Measurements from ENCODE around the gene USPL1.
"Not testable (repeated sequence)": the region's sequence is repeated elsewhere in the genome, so short reads cannot be mapped to it uniquely, and the experiment has no call there.

Gene USPL1

DNA sequence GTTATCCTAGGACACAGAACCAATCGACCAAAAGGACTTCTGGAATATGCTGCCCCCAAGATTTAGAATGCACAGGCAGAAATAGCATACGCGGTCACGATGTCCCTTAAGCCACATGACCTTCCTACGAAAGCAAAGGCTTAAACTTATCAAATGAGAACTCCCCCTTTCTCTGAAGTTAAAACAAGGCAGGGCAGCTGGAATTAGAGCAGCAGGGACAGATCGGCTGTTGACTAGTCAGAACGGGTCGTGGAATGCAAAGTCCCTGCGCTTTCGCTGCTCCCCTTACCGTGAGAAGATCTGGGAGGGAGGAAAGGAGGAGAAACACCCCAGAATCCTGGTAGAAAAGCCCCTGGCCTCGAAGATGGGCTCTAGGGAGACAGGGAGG is 799 bp upstream of the USPL1 start:
- peak; percentile 76 for DNase-seq

DNA sequence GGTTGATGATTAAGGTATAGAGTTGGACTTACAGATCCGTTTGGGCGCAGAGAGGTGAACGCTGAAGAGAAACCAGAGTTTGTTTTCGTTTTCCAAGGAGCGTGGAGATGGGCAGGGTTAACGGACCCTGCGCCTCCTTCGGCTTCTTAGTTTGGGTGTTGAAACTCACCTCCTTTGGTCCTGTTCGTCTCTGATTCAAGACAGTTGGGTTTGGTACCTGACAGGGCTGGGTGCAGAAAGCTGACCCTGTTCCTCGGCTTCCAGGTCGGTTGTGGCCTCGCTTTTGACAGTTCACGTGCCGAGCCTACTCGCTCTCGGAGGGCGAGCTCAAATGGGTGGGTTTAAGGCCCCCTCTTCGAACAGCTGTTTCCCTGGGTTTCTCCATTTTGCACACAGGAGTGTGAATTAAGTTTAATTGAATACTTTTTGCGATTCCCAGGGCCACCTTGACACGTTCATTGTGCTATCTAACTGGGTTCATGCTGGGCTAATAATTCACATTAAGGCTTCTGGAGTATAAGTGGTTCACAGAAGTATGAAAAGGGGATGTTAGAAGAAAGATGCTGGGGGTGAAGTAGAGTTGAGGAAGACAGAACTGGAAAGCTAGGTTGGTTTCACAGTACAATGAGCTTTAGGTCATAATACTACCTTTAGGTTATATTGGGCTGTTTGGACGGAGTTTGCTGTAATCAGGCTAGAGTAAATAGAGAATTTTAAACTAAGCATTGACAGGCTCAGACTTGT is 638 bp downstream of the USPL1 start:
- no peak for DNase-seq

DNA sequence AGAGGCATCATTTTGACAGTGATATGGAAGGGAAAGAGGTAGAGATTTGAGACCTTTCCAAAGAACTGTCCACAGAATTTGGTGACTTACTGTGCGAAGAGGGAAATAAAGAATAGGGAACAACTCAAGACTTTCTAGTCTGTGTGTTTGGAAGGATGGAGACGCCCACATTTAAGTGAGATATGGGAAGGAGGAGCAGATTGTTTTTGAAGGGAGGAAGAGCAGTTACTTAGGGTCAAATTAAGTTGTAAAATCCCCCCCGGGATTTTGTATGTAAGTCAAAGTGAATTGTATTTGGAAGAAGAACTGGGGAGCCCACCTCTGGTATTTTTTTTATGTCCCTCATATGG is 1.2 kb downstream of the USPL1 start:
- no peak for DNase-seq

DNA sequence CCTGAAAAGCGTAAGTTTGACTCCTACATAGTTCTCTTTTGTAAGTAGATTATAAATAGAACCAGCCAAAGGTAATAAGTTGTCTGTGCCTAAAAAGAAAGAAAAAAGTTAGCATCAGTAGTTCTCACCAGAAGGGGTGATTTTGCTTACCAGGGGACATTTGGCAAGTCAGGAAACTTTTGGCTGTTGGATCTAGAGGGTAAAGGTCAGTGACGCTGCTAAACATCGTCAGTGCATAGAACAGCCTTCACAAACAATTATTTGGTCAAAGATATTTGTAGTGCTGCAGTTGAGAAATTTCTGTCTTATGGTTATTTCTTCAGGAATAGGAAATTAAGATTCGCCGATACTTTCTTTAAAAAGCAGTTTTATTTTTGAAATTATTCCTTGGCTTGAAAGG is 2.0 kb downstream of the USPL1 start:
- DNase-seq: no peak

DNA sequence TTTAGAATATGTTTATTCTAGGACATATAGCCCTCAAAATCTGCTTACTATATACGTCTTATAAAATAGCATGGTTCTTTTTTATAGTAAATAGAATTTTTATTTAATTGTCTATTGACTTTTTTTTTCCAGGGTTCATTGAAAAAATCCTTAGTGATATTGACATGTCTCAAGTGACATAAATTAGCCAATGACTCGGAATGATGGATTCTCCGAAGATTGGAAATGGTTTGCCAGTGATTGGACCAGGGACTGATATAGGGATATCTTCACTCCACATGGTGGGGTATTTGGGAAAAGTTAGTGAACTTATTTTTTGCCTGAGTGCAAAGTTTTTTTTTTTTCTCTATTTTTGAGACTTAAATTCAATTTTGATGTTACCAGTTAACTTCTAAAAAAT is 3.2 kb downstream of the USPL1 start:
- DNase-seq: no peak

DNA sequence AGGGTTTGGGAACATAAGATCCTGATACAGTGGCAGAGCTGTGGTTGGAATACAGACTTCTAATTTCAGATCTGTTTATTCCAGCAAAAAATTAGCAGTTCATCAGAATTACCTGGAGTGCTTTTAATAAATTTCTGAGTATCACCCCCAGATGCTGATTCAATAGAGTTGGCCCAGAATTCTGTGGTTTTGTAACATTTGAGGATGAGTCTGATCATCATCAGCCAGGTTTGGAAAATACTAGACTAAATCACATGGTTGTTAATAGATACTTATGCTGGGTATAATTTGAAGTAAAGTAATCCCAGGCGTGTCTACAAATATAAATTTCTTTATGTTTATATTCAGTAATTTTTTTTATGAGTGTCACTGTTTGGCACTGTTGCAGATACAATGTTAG is 4.8 kb downstream of the USPL1 start:
- no peak for DNase-seq

DNA sequence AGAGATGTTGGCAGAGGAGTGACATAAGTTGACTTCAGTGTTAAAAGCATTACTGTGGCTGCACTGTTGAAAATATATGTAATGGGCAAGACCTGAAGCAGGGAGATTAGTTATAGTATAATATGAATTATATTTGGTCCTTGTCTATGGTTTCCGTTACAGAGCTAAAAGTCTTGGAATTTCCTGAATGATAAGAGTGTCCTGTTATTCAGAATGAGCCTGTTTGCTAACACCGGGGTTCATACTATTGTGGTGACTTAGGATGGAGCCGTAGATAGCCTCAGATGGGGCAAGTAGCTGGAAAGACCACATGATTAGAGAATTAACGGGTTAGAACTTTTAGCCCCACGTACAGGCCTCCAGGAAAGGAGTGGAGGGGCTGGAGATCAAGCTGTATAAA is 5.7 kb downstream of the USPL1 start:
- DNase-seq: no peak

DNA sequence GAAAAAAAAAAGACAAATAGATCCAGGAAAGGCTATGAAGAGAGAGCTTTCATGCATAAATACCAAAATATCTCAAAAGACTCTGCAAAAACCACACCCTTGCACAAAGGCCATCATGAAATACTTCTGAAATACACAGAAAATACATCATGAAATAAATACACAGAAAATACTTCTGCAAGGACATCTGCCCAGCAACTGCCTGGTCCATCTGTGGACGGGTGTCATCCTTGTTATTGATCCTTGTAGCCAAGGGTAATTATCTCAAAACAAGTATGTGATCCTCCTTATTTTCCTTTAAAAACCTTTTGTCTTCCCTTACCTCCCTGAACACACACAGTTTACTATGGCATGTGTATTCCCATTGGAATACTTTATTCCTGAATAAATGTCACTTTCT is 6.9 kb downstream of the USPL1 start:
- DNase-seq: no peak

DNA sequence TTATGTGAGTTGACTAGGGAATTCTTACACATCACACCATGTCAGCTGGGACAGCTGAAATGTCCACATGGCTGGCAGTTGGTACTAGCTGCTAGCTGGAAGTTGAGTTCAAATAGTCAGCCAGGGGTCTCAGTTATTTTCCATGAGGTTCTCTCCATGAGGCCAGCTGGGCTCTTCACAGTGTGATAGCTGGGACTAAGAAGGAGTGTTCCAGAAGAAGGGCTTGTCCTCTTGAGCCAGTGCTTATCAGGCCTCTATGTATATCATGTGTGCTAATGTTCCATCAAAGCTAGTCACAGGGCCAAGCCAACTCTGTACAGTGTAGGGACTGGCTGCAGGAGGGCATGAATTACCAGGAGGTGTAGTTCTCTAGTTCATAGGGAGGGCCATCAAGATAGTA is 11.8 kb downstream of the USPL1 start:
- no peak for DNase-seq

DNA sequence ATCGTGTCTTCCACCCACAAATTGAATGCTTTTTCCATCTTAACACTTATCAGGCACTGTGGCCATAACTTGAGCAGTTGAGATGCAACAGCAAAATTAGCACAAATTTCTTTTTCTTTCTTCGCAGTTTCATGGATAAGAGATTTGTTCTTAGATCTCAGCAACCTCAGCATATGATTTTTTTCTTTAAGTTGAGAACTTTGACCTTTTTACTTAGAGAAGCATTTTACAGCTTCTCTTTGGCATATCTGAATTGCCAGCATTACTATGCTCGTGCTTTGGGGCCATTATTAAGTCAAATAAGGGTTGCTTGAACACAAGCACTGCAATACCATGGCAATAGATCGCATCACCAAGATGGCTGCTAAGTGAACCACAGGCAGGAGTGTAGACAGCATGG is 16.1 kb downstream of the USPL1 start:
- no peak for DNase-seq

DNA sequence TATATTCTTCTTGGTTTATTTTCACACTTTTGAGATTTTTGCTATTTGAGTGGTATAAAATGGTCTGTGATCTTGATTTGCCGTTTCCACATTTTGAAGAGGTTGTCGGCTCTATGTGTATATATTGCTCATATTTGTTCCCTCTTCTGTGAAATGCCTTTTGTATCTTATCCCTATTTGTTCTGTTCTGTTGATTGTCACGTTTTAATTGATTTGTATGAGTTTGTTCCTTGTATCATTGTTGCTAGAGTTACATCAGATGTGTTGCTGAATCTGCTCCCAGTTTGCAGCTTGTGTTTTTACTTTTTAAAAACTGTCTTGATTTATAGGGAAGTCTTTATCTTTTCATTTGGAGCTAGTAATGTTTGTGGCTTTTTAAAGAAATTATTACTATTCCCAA is 17.1 kb downstream of the USPL1 start:
- DNase-seq: no peak

DNA sequence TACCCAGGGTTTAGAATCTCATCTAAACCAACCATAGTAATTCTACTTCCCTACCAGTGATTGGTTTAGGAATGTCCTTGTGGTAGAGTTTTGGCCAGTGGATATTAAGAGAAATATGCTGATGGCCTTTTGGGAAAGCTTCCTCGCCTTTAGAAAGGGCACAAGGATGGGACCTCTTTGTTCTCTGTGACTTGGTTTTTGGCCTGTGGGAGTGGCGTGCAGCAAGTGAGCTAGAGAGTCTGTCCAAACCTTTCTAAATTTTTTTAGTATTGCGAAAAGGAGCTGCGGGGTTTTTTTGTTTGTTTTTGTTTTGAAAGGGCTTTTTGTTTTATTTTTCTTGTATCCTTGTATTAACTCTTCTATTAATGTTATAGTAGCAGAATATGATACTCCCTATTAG is 20.6 kb downstream of the USPL1 start:
- no peak for DNase-seq

DNA sequence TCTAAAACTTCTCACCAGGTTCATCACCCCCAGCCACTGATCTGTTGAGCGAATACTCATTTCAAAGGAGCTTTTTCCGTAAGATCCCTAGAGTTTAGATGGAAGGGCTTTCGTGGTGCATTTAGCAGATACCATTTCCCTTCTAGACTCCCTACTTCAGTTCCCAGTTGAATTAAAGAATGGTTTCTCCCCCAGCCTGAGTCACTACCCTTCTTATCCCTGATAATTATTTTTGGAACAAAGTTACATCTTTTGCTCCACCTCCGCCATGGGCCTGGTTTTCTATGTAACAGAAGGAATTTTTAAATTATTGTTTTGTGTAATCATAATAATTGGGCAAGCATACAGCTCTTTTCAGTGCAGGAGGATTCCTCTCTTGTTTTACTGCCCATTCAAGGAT is 22.0 kb downstream of the USPL1 start:
- DNase-seq: no peak

DNA sequence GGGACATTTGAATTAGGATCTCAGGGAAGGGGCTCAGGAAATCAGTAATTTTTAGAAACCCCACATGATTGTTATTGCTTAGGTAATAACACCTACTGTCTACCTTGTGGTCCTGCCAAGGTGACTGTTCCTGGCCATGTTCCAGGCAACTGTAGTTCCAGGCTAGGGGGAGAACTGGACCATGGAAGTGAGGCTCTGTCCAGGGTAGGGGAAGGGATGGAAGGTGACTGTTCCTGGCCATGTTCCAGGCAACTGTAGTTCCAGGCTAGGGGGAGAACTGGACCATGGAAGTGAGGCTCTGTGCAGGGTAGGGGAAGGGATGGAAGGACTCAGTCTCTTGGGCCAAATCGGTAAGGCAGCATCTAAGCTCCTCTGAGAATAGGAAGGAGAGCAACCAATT is 23.5 kb downstream of the USPL1 start:
- not testable (repeated sequence) for DNase-seq

DNA sequence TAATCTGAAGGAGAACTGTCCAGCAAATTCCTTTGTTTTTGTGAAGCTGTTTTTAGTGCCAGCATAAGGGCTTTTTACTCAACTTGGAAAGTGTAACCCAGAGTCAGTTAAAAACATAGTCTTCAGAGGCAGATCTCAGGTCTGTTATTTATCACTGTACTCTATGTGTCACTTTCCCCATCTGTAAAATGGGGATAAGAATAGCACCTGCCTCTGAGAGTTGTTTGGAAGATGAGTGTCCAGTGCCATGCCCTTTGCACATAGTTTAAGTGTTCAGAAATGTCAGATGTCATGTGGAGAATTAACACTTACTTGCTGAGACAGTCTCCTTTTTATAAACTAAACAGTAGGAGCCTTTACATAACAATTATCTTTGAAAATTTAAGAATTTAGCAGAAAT is 27.9 kb downstream of the USPL1 start:
- no peak for DNase-seq

DNA sequence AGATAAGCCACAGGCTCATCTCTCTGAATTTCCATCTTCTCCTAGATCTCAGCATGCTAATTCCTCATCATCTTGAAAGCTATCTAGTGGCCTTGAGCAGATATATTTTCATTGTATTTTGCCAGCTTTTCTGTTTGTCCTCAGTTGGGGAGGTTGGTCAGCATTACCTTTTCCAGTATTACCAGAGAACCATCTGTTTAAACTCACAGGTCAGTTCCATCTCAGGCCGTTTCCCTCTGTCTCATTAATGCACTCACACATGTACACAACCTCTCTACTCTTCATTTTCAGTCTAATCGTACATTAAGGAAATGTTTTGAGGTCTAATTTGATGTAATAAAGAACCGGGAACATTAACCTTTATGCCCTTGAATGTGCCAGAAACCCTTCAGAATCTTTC is 29.7 kb downstream of the USPL1 start:
- DNase-seq: no peak

DNA sequence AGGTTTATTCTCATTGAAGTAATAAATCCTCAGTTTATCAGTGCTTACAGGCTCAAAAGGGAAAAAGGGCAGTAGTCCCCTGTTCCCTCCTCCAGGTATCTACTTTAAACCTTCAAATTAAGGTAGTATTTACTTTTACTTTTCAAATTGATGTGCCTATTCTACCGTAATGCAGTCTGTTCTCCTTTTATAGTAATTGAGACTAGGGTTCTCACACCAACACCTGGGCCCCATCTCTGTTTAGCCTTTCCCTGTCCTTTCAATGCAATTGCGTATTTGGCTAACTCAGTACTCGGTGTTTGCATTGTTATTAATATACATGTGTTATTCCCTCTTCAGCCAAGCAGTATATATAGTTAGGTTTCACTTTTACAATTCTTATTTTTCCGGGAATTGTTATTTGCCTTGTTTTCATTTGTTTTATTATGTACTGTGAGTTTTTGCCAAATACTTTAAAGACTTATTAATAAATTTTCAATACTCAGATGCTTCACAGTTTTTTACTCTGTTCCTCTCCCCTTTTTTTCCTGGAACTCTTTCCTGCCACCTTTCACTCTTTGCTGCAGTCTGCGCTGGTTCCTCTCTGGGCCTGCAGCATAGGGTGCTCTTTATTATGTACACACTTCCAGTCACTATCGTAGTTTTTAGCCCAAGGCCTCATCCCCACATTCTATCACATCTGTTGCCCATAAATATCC is 30.3 kb downstream of the USPL1 start:
- no peak for DNase-seq

DNA sequence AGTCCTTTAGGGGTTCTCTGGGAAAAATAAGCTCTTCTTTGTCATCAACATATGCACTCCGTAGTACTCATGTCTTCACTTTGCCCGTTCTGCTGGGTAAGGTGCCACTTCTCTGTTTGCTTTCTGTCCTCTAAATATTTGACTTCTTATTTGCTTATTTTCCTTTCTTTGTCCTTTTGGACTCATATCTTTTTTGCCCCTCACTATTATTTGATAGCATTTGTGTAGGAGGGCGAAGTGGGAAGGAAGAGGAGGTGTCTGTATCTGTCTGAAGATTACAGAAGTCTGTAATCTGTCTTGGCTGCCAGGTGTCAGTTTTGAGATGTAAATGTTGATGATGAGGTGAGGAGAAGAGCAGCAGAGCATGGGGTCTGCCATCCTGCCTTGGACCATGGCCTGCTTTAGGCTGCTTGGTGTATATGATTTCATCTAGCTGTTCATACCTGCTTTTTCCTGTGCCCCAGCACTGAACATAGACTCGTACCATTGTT is 30.8 kb downstream of the USPL1 start:
- no peak for DNase-seq

DNA sequence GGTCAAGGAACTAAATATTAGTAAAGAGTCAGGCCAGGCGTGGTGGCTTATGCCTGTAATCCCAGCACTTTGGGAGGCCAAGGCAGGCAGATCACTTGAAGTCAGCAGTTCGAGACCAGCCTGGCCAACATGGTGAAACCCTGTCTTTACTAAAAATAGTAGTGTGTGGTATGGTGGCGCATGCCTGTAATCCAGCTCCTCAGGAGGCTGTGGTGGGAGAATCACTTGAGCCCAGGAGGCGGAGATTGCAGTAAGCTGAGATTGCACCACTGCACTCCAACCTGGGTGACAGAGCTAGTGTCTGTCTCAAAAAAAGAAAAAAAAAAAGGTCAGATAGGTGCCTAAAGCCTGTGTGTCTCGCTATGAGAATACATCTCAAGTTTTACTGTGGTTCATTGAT is 33.9 kb downstream of the USPL1 start:
- DNase-seq: not testable (repeated sequence)

DNA sequence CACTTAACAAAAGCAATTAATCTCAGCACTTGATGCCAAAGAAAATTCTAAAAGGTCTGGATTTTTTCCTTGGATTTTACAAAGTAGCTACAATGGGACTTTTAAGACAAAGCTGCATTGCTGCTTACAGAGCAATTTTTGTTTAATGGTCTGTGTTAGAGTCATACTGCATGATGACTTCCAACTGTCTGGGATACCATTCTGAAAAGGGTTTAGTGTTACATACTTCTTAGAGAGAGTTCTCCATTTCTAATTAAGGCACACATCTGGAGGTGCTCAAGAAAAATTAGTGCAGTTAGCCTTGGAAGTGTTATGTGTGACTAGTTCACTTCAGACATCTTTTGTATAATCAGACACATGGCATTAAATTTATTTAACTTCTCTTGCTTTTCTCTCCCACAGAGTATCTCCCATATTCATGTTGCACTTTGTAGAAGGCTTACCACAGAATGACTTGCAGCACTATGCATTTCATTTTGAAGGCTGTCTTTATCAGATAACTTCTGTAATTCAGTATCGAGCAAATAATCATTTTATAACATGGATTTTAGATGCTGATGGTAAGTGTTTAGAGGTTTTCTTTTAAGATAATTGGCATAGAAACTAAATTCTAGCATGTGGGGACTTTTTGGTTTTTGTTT is 35.1 kb downstream of the USPL1 start:
- no peak for DNase-seq

DNA sequence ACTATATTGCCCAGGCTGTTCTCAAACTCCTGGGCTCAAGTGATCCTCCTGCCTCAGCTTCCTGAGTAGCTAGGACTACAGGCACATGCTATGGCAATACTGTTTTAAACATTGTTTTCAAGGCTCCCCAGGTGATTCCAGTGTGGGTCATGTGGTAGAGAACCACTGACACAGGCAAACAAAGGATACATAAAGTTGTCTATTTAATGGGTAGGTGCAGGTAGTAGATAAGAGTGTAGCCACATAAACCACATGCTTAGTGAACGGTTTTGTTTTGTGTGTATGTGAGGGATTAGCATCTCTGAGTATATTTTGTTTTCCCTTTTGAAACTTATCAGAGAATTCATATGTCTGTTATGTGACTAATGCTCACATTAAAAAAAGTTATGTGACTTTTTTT is 36.7 kb downstream of the USPL1 start:
- DNase-seq: no peak

DNA sequence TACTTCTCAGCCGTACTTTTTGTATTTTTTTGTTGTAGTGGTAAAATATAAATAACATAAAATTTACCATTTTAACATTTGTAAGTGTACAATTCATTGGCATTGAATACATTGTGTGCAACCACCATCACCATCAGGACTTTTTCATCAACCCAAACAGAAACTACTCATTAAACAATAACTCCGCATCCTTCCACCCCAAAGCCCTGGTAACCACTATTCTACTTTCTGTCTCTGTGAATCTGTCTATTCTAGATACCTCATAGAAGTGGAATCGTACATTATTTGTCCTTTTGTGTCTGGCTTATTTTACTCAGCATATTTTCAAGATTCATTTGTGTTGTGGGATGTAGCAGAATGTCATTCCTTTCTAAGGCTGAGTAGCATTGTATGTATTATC is 38.5 kb downstream of the USPL1 start:
- no peak for DNase-seq

DNA sequence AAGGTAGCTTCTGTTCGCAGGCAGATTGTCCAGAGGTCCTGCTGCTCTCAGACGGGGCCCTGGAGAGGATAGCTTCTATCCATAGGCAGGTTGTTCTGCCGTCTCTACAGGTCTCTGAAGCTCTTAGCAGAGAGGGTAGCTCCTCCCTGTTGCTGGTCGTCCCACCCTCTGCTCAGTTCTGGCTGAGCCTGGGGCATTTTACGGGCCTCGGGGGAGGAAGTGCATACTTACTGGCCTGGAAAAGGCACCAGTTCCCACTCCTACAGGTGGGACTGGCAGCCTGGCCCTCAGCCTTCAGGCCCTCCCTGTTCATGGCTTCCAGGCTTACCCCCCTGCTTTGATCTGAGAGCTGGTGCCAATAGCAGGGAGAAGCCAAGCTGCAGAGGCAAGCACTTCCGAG is 42.3 kb downstream of the USPL1 start:
- no peak for DNase-seq

DNA sequence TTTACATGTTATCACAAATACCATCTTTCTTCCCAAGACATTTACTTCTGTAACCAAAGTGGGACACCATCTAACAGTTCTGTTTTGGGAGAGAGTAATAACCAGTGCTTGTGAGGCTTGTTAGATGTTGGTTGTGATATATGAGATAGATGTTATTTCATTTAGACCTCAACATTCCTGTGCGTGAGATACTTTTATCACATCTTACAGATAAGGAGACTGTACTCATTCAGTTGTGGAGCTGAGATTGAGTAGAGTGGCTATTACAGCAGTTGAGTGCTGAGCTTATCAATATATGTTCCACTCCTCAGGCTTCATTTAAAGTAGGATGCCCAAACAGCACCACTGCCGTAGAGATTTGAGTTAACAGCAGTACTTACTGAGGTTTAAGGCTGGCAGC is 43.1 kb downstream of the USPL1 start:
- no peak for DNase-seq

Data from CD4-positive, alpha-beta T cell treated with Interleukin-15 for 1 hour (primary cell).